Renal pelvis (tissue), 12 donors: ENCODE measurements around the gene TSEN15. TPM values are rescaled to one million over a fixed set of nuclear protein-coding genes. Genes with fewer than 3 reads are reported as not detected.

Source experiments
- DNase-seq: peaks from one replicate; pipeline ENCODE4 v3.0.0-alpha.2; 2013
- long read RNA-seq, 16 experiments: transcript quantifications; one replicate each; lab custom pipeline, GENCODE V29; 2026
- polyA plus RNA-seq, 3 donors: library from polyadenylated mRNA; unstranded; fragments of 120-200 nt; gene quantifications; one replicate each; pipeline ENCODE4 v1.2.1, GENCODE V29; 2013; ENCODE audit not compliant: insufficient read length in 3 of 3

Gene TSEN15
- 10 to 100 TPM; 41.4 to 48.3 (median 46.0) TPM for polyA plus RNA-seq
- long read RNA-seq, donor 1, transcript TSEN15-216 (5 exons, 1,986 nt), result minor isoform, 8 of 41 reads
- long read RNA-seq, donor 1, transcript TSEN15-203 (4 exons, 1,844 nt), result major isoform, 9 of 41 reads
- long read RNA-seq, donor 1, transcript TSEN15-208 (4 exons, 2,219 nt), result major isoform, 9 of 41 reads
- long read RNA-seq, donor 1, partial matches to known transcripts, result 12 of 41 reads
- long read RNA-seq, donor 1, other reads (novel, unspliced or antisense), result 0 of 41 reads
- long read RNA-seq, donor 2, transcript TSEN15-203 (4 exons, 1,844 nt), result minor isoform, 6 of 29 reads
- long read RNA-seq, donor 2, transcript TSEN15-216 (5 exons, 1,986 nt), result major isoform, 12 of 29 reads
- long read RNA-seq, donor 2, partial matches to known transcripts, result 5 of 29 reads
- long read RNA-seq, donor 2, other reads (novel, unspliced or antisense), result 0 of 29 reads
- long read RNA-seq, donor 3, transcript TSEN15-208 (4 exons, 2,219 nt), result minor isoform, 7 of 34 reads
- long read RNA-seq, donor 3, transcript TSEN15-216 (5 exons, 1,986 nt), result major isoform, 8 of 34 reads
- long read RNA-seq, donor 3, partial matches to known transcripts, result 13 of 34 reads
- long read RNA-seq, donor 3, other reads (novel, unspliced or antisense), result 0 of 34 reads
- long read RNA-seq, donor 4, transcript TSEN15-216 (5 exons, 1,986 nt), result minor isoform, 11 of 56 reads
- long read RNA-seq, donor 4, transcript TSEN15-203 (4 exons, 1,844 nt), result minor isoform, 11 of 56 reads
- long read RNA-seq, donor 4, transcript TSEN15-208 (4 exons, 2,219 nt), result major isoform, 12 of 56 reads
- long read RNA-seq, donor 4, partial matches to known transcripts, result 16 of 56 reads
- long read RNA-seq, donor 4, other reads (novel, unspliced or antisense), result 0 of 56 reads
- long read RNA-seq, donor 5, transcript TSEN15-216 (5 exons, 1,986 nt), result major isoform, 9 of 16 reads
- long read RNA-seq, donor 5, partial matches to known transcripts, result 0 of 16 reads
- long read RNA-seq, donor 5, other reads (novel, unspliced or antisense), result 0 of 16 reads
- long read RNA-seq, donor 6, transcript TSEN15-208 (4 exons, 2,219 nt), result major isoform, 9 of 42 reads
- long read RNA-seq, donor 6, transcript TSEN15-203 (4 exons, 1,844 nt), result minor isoform, 7 of 42 reads
- long read RNA-seq, donor 6, transcript TSEN15-216 (5 exons, 1,986 nt), result major isoform, 9 of 42 reads
- long read RNA-seq, donor 6, partial matches to known transcripts, result 14 of 42 reads
- long read RNA-seq, donor 6, other reads (novel, unspliced or antisense), result 0 of 42 reads
- long read RNA-seq, donor 7, transcript TSEN15-208 (4 exons, 2,219 nt), result minor isoform, 11 of 37 reads
- long read RNA-seq, donor 7, transcript TSEN15-216 (5 exons, 1,986 nt), result major isoform, 14 of 37 reads
- long read RNA-seq, donor 7, transcript TSEN15-203 (4 exons, 1,844 nt), result minor isoform, 5 of 37 reads
- long read RNA-seq, donor 7, partial matches to known transcripts, result 5 of 37 reads
- long read RNA-seq, donor 7, other reads (novel, unspliced or antisense), result 0 of 37 reads
- long read RNA-seq, donor 8, partial matches to known transcripts, result 0 of 9 reads
- long read RNA-seq, donor 8, other reads (novel, unspliced or antisense), result 0 of 9 reads
- long read RNA-seq, donor 9, transcript TSEN15-208 (4 exons, 2,219 nt), result minor isoform, 10 of 31 reads
- long read RNA-seq, donor 9, transcript TSEN15-216 (5 exons, 1,986 nt), result major isoform, 13 of 31 reads
- long read RNA-seq, donor 9, partial matches to known transcripts, result 0 of 31 reads
- long read RNA-seq, donor 9, other reads (novel, unspliced or antisense), result 0 of 31 reads
- long read RNA-seq, donor 10, transcript TSEN15-216 (5 exons, 1,986 nt), result major isoform, 8 of 31 reads
- long read RNA-seq, donor 10, transcript TSEN15-208 (4 exons, 2,219 nt), result minor isoform, 5 of 31 reads
- long read RNA-seq, donor 10, partial matches to known transcripts, result 11 of 31 reads
- long read RNA-seq, donor 10, other reads (novel, unspliced or antisense), result 0 of 31 reads
- long read RNA-seq, donor 11, transcript TSEN15-208 (4 exons, 2,219 nt), result major isoform, 7 of 17 reads
- long read RNA-seq, donor 11, partial matches to known transcripts, result 0 of 17 reads
- long read RNA-seq, donor 11, other reads (novel, unspliced or antisense), result 0 of 17 reads
- long read RNA-seq, donor 12, transcript TSEN15-208 (4 exons, 2,219 nt), result minor isoform, 6 of 27 reads
- long read RNA-seq, donor 12, transcript TSEN15-203 (4 exons, 1,844 nt), result minor isoform, 6 of 27 reads
- long read RNA-seq, donor 12, transcript TSEN15-216 (5 exons, 1,986 nt), result major isoform, 13 of 27 reads
- long read RNA-seq, donor 12, partial matches to known transcripts, result 0 of 27 reads
- long read RNA-seq, donor 12, other reads (novel, unspliced or antisense), result 0 of 27 reads
- long read RNA-seq, donor 13, partial matches to known transcripts, result 0 of 12 reads
- long read RNA-seq, donor 13, other reads (novel, unspliced or antisense), result 0 of 12 reads
- long read RNA-seq, donor 14, result 0 reads
- long read RNA-seq, donor 15, transcript TSEN15-216 (5 exons, 1,986 nt), result major isoform, 16 of 47 reads
- long read RNA-seq, donor 15, transcript TSEN15-203 (4 exons, 1,844 nt), result minor isoform, 10 of 47 reads
- long read RNA-seq, donor 15, partial matches to known transcripts, result 13 of 47 reads
- long read RNA-seq, donor 15, other reads (novel, unspliced or antisense), result 0 of 47 reads
- long read RNA-seq, donor 16, transcript TSEN15-208 (4 exons, 2,219 nt), result minor isoform, 10 of 38 reads
- long read RNA-seq, donor 16, transcript TSEN15-203 (4 exons, 1,844 nt), result minor isoform, 7 of 38 reads
- long read RNA-seq, donor 16, transcript TSEN15-216 (5 exons, 1,986 nt), result major isoform, 11 of 38 reads
- long read RNA-seq, donor 16, partial matches to known transcripts, result 0 of 38 reads
- long read RNA-seq, donor 16, other reads (novel, unspliced or antisense), result 0 of 38 reads

- peak; percentile 84 for DNase-seq
Measured at GRCh38 chr1:184051485-184052193, at the start of gene TSEN15. TSEN15 (plus strand) TSS chr1:184051730; CDS start chr1:184051756, 26 bp downstream.

GRCh38 chr1:184002071-184002470 is 49.5 kb upstream of the TSEN15 start:
- no peak for DNase-seq

GRCh38 chr1:184004935-184005334 is 46.6 kb upstream of the TSEN15 start:
- DNase-seq, result no peak

- DNase-seq, result no peak
Measured at GRCh38 chr1:184005506-184005905, 46.0 kb upstream of the TSEN15 start.

GRCh38 chr1:184010788-184011187 is 40.7 kb upstream of the TSEN15 start:
- no peak for DNase-seq

GRCh38 chr1:184012187-184012586 is 39.3 kb upstream of the TSEN15 start:
- no peak for DNase-seq

- no peak for DNase-seq
Measured at GRCh38 chr1:184014271-184014670, 37.3 kb upstream of the TSEN15 start.

GRCh38 chr1:184016169-184016568 is 35.4 kb upstream of the TSEN15 start:
- no peak for DNase-seq

GRCh38 chr1:184017306-184017705 is 34.2 kb upstream of the TSEN15 start:
- no peak for DNase-seq

- DNase-seq, result no peak
Measured at GRCh38 chr1:184018622-184019021, 32.9 kb upstream of the TSEN15 start.

GRCh38 chr1:184019069-184019468 is 32.5 kb upstream of the TSEN15 start:
- no peak for DNase-seq

- DNase-seq, result no peak
Measured at GRCh38 chr1:184019506-184019905, 32.0 kb upstream of the TSEN15 start.

GRCh38 chr1:184020328-184020727 is 31.2 kb upstream of the TSEN15 start:
- DNase-seq, result no peak

- DNase-seq, result no peak
Measured at GRCh38 chr1:184020855-184021254, 30.7 kb upstream of the TSEN15 start.

- peak; percentile 54 for DNase-seq
Measured at GRCh38 chr1:184021728-184022127, 29.8 kb upstream of the TSEN15 start.

GRCh38 chr1:184022668-184023067 is 28.9 kb upstream of the TSEN15 start:
- DNase-seq, result peak; percentile 86

- no peak for DNase-seq
Measured at GRCh38 chr1:184023171-184023570, 28.4 kb upstream of the TSEN15 start.
